ENCODE data around the gene UCK1. TPM values are rescaled to one million over a fixed set of nuclear protein-coding genes. Genes with fewer than 3 reads are reported as not detected.

The UCK1 gene
- total and polyA plus RNA-seq, 2 of the 4 experiments (the other 2 are of a cell fraction) = 17.9 to 21.4 TPM

DNA sequence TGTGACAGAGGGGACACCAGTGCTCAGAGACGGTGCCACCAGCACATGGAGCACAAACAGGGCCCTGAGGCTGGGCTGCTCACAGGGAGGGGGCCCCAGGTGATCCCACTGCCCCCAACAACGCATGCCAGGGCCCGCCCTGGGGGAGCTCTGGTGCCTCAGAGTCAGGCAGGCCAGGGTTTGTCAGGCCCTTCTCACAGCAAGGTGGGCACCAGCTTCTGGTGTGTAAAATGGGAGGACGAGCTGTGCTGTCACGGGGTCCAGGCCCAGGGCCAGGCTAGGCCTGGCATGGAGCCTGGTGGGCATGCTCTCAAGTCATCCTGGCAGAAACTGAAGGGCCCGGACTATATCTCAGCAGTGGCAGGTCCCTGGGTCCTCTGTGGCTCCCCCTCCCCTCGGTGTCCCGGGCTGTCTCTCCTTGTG is 48.7 kb upstream of the UCK1 start:
- Histone ChIP-seq H3K27ac (ENCODE audit: insufficient read depth, low read length) (no peak overlapping the region), H2BK5ac (ENCODE audit: low read depth, low read length, poor library complexity, severe bottlenecking) (no peak overlapping the region), H3K9ac (ENCODE audit: low read depth, low read length) (no peak overlapping the region), H3K9me3 (ENCODE audit: control insufficient read depth, insufficient read depth, low read length) (no peaks in the 10 kb centered on the region), H3K4me3 (ENCODE audit: insufficient read depth, low read depth, low read length) (no peak overlapping the region), H2BK15ac (ENCODE audit: low read depth, low read length) (no peak overlapping the region), H2AFZ (replicated peaks; ENCODE audit: low read length, poor library complexity) (no peak overlapping the region), H3K4ac (ENCODE audit: low read depth, low read length) (no peak overlapping the region), H3K18ac (ENCODE audit: low read depth, low read length) (no peak overlapping the region), H3K79me1 (ENCODE audit: low read depth in 1 of 2, low read length in 2 of 2) (no peaks in the 10 kb centered on the region), H4K91ac (ENCODE audit: insufficient read depth, low read depth, low read length) (no peak overlapping the region), H2AK9ac (replicated peaks; ENCODE audit: low read depth, low read length, poor library complexity) (no peak overlapping the region), H3K14ac (replicated peaks; ENCODE audit: low read depth, low read length) (no peak overlapping the region), H4K5ac (ENCODE audit: low read depth, low read length) (no peak overlapping the region), H3K9me1 (ENCODE audit: insufficient read depth, low read length) (no peaks in the 10 kb centered on the region), H3K27me3 (ENCODE audit: control insufficient read depth, insufficient read depth, low read length) (no peaks in the 10 kb centered on the region), H2AK5ac (ENCODE audit: low read depth, low read length) (no peak overlapping the region), H4K20me1 (ENCODE audit: insufficient read depth, low read length) (no peaks in the 10 kb centered on the region), H3K56ac (ENCODE audit: extremely low read depth, insufficient read depth, low read length) (no peak overlapping the region), H3K23ac (ENCODE audit: low read depth, low read length) (no peak overlapping the region), H4K8ac (ENCODE audit: low read depth in 2 of 2, low read length in 2 of 2) (no peak overlapping the region), H3K36me3 (ENCODE audit: control insufficient read depth, insufficient read depth, low read length) (peaks cover 55% of the 10 kb centered on the region), H2BK20ac (ENCODE audit: low read depth, low read length) (no peak overlapping the region), H2BK120ac (ENCODE audit: low read depth, low read length) (no peak overlapping the region), H3K4me2 (ENCODE audit: low read depth, low read length) (no peak overlapping the region), H3K4me1 (ENCODE audit: control insufficient read depth, insufficient read depth, low read length) (no peaks in the 10 kb centered on the region)
- in situ Hi-C loops (cut with MboI; ENCODE audit: low sequenced_read_pairs) = loop anchor here (25.0 kb wide), 1 partner anchor 683 kb away; no protein-coding TSS in a partner anchor
- dilution Hi-C loops (cut with HindIII; ENCODE audit: low sequenced_read_pairs, unreplicated experiment) = no loop called here
- intact Hi-C loops (cut with micrococcal nuclease) = no loop called here
- CTCF ChIA-PET = no interaction called here
- ATAC-seq (ENCODE audit: low read depth) (no peak), DNase-seq (no peak)
- 90% methylated on average over 4 of the region's 8 CpGs; no CpG with 5 or more reads in 1 of the 2 experiments for WGBS, 2 experiments (ENCODE audit: extremely low coverage in 2 of 2, insufficient read length in 1 of 2)
- TF ChIP-seq NFE2L2 (IDR thresholded peaks at IDR 0.05; ENCODE audit: low read depth, low read length) (no peak), BHLHE40 (IDR thresholded peaks at IDR 0.05; ENCODE audit: low read depth, low read length) (no peak), SMC3 (IDR thresholded peaks at IDR 0.05; ENCODE audit: low read depth, low read length) (no peak), MXI1 (IDR thresholded peaks at IDR 0.05; ENCODE audit: borderline replicate concordance, low read depth, low read length) (no peak), MAZ (IDR thresholded peaks at IDR 0.05; ENCODE audit: borderline replicate concordance, low read depth, low read length) (no peak), MAFK (IDR thresholded peaks at IDR 0.05; ENCODE audit: low read depth, low read length) (no peak), CHD1 (IDR thresholded peaks at IDR 0.05; ENCODE audit: low read depth, low read length) (no peak), POLR2A (IDR thresholded peaks at IDR 0.05; ENCODE audit: low read depth, low read length) (no peak), RAD21 (IDR thresholded peaks at IDR 0.05; ENCODE audit: low read length) (no peak), RFX5 (IDR thresholded peaks at IDR 0.05; ENCODE audit: low read depth, low read length) (no peak), RCOR1 (IDR thresholded peaks at IDR 0.05; ENCODE audit: insufficient replicate concordance, low read length) (no peak), FOS (IDR thresholded peaks at IDR 0.05; ENCODE audit: low read depth, low read length) (no peak), CEBPB (IDR thresholded peaks at IDR 0.05; ENCODE audit: low read depth, low read length) (no peak)
- TF ChIP-seq, protein P1, sequence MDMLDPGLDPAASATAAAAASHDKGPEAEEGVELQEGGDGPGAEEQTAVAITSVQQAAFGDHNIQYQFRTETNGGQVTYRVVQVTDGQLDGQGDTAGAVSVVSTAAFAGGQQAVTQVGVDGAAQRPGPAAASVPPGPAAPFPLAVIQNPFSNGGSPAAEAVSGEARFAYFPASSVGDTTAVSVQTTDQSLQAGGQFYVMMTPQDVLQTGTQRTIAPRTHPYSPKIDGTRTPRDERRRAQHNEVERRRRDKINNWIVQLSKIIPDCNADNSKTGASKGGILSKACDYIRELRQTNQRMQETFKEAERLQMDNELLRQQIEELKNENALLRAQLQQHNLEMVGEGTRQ (IDR thresholded peaks at IDR 0.05; ENCODE audit: low read depth, low read length) = no peak
- TF ChIP-seq, protein P2, sequence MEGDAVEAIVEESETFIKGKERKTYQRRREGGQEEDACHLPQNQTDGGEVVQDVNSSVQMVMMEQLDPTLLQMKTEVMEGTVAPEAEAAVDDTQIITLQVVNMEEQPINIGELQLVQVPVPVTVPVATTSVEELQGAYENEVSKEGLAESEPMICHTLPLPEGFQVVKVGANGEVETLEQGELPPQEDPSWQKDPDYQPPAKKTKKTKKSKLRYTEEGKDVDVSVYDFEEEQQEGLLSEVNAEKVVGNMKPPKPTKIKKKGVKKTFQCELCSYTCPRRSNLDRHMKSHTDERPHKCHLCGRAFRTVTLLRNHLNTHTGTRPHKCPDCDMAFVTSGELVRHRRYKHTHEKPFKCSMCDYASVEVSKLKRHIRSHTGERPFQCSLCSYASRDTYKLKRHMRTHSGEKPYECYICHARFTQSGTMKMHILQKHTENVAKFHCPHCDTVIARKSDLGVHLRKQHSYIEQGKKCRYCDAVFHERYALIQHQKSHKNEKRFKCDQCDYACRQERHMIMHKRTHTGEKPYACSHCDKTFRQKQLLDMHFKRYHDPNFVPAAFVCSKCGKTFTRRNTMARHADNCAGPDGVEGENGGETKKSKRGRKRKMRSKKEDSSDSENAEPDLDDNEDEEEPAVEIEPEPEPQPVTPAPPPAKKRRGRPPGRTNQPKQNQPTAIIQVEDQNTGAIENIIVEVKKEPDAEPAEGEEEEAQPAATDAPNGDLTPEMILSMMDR (conservative IDR thresholded peaks at IDR 0.05; ENCODE audit: low read depth, low read length) = no peak
- TF ChIP-seq, protein P3, sequence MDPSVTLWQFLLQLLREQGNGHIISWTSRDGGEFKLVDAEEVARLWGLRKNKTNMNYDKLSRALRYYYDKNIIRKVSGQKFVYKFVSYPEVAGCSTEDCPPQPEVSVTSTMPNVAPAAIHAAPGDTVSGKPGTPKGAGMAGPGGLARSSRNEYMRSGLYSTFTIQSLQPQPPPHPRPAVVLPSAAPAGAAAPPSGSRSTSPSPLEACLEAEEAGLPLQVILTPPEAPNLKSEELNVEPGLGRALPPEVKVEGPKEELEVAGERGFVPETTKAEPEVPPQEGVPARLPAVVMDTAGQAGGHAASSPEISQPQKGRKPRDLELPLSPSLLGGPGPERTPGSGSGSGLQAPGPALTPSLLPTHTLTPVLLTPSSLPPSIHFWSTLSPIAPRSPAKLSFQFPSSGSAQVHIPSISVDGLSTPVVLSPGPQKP (IDR thresholded peaks at IDR 0.05; ENCODE audit: borderline replicate concordance, low read depth, low read length) = no peak
- BruUV-seq (replicated peaks) = no TSS peak
- POLR2A ChIA-PET (ENCODE audit: unreplicated experiment) = no interaction called here
